Choroid plexus epithelial cell (primary cell): ENCODE measurements around the gene FNIP2.
"Not testable (repeated sequence)": the region's sequence is repeated elsewhere in the genome, so short reads cannot be mapped to it uniquely, and the experiment has no call there.

Source experiments
- DNase-seq: peaks from one replicate; pipeline ENCODE4 v3.0.0-alpha.2; 2010; ENCODE audit warnings: low read depth
- H3K4me3 ChIP-seq: 2 replicates; pipeline ENCODE4 v1.5.1; 2011; ENCODE audit warnings: low read depth, mild to moderate bottlenecking, control low read depth, low read length, moderate library complexity
- CTCF ChIP-seq: conservative IDR thresholded peaks from 2 replicates; pipeline ENCODE4 v1.5.1; 2011; ENCODE audit warnings: low read depth, mild to moderate bottlenecking, control low read depth, inconsistent platforms, low read length, moderate library complexity

Gene FNIP2

DNA sequence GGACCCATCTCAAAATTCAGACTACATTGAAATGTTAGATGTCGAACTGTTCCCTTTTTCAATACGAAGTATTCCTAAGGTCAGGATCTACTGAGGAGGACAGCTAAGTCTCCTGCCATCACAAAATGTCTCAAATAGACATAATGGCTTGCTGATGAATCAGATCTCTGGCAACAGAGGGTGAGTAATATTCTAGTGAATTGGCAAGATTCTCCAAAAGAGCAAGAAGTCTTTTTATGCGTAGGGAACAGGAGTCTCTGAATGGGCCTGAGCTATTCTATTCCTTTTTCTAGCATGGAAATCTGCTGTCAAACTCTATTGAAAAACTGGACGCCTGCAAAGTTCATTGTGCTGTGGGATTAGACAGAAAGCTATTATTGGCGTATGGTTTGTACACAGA is 145.4 kb downstream of the FNIP2 start:
- no peak for TF ChIP-seq CTCF
- peak; percentile 80 for DNase-seq
- no peak overlapping the region for H3K4me3 ChIP-seq

- TF ChIP-seq CTCF: no peak
- DNase-seq: no peak
- no peak overlapping the region for H3K4me3 ChIP-seq
Measured at GRCh38 chr4:158915683-158916241, 146.9 kb downstream of the FNIP2 start.

DNA sequence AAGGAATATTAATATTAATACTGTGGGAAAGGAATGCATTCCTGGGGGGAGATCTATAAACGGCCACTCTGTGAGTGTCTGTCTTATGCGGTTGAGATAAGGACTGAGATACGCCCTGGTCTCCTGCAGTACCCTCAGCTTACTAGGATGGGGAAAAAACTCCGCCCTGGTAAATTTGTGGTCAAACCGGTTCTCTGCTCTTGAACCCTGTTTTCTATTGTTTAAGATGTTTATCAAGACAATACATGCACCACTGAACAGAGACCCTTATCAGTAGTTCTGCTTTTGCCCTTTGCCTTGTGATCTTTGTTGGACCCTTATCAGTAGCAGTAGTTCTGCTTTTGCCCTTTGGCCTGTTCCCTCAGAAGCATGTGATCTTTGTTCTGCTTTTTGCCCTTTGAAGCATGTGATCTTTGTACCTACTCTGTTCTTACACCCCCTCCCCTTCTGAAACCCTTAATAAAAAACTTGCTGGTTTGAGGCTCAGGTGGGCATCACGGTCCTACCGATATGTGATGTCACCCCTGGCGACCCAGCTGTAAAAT is 151.7 kb downstream of the FNIP2 start:
- DNase-seq, H3K4me3 ChIP-seq: not testable (repeated sequence)

DNA sequence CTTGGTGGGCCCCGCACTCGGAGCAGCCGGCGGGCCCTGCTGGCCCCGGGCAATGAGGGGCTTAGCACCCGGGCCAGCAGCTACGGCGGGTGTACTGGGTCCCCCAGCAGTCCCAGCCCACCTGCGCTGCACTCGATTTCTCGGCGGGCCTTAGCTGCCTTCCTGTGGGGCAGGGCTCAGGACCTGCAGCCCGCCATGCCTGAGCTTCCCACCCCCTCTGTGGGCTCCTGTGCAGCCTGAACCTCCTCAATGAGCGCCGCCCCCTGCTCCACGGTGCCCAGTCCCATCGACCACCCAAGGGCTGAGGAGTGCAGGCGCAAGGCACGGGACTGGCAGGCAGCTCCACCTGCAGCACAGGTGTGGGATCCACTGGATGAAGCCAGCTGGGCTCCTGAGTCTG is 158.9 kb downstream of the FNIP2 start:
- DNase-seq, H3K4me3 ChIP-seq: not testable (repeated sequence)

DNA sequence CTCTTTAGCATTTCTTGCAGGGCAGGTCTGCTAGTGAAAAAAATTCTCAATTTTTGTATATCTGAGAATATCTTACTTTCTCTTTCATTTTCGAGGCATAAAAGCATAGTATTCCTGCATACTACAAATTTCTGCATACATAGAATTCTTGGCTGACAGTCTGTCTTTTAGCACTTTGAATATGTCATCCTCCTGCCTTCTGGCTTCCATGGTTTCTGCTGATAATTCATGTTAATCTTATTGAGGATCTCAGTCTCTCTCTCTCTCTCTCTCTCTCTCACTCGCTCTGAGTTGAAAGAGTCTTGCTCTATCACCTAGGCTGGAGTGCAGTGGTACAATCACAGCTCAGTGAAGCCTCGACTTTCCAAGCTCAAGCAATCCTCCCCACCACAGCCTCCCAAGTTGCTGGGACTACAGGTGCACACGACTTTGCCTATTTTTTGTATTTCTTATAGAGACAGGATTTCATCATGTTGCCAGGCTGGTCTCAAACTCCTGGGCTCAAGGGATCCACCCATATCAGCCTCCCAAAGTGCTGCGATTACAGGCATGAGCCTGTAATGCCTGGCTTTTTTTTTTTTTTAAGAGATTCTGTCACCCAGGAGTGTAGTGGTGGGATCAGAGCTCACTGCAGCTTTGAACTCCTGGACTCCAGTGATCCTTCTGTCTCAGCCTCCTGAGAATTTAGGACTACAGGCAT is 161.3 kb downstream of the FNIP2 start:
- H3K4me3 ChIP-seq: no peak overlapping the region
- peak; percentile 44 for DNase-seq

DNA sequence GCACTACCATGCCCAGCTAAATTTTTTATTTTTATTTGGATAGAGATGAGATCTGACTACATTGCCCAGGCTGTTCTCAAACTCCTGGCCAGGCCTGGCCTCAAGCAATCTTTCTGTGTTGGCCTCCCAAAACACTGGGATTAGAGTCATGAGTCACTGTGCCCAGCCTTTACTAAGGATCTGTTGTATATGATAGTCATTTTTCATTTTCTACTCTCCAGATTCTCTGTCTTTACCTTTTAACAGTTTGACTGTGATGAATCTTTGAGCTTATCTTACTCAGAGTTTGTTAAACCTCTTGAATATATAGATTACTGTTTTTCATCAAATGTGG is 161.8 kb downstream of the FNIP2 start:
- H3K4me3 ChIP-seq: no peak overlapping the region
- no peak for TF ChIP-seq CTCF
- no peak for DNase-seq

More for the DNA sequence above, 161.3 kb downstream of the FNIP2 start:
- TF ChIP-seq CTCF: no peak

DNA sequence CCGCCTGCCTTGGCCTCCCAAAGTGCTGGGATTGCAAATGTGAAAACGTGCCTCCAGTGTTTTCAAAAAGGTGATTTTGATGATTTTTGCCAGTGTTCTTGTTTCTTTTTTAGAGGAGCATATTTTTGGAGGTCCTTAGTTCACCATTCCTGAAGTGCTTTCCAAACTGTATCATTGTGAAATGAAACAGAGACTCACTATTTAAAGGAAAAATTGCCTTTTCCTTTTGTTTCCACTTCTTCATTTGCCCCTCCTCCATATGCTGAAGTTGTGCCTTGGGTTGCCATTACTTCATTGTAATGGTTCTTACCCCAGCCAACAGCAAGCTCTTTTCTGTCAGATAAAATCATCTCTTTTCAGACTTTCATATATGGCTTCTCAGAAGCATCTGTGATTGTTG is 164.4 kb downstream of the FNIP2 start:
- no peak for DNase-seq
- H3K4me3 ChIP-seq: no peak overlapping the region
- TF ChIP-seq CTCF: no peak

- DNase-seq: no peak
- no peak for TF ChIP-seq CTCF
- H3K4me3 ChIP-seq: no peak overlapping the region
Measured at GRCh38 chr4:158934996-158935669, 166.3 kb downstream of the FNIP2 start.
